ENCODE data around the gene ZBTB4. TPM values are rescaled to one million over a fixed set of nuclear protein-coding genes. Genes with fewer than 3 reads are reported as not detected.
"Not testable (repeated sequence)": the region's sequence is repeated elsewhere in the genome, so short reads cannot be mapped to it uniquely, and the experiment has no call there.

The ZBTB4 gene
- total RNA-seq, 1 donor from 2014 or later: 82.8 TPM

DNA sequence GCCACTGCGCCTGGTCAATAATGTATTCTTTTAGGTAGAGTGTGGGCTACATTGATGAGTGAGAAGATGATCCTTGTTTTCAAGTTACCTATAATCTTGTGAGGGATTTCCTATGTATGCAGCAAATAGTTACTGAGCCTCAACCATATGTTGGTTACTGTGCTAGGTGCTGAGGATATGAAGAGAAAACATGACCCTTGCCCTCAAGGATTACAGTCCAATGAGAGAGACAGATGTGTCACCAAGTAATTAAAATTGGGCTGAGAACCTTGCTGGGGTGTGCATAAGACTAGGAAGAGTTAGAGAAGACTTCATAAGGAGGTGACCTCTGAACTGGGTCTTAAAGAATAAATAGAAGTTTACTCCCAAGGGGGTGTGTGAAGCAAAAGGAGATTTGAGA is 12.2 kb upstream of the ZBTB4 start:
- no peak for DNase-seq (ENCODE audit: low spot score)

DNA sequence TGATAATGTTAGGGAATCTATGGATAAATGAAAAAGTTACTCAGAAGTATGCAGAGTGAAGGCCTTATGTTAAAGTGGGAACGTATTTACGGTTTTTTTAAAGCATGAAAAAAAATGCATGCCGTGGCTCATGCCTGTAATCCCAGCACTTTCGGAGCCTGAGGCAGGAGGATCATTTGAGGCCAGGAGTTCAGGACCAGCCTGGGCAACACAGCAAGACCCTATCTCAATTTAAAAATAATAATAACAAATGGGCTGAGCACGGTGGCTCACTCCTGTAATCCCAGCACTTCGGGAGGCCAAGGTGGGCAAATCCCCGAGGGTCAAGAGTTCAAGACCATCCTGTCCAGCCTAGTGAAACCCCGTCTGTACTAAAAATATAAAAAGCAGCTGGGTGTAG is 10.7 kb upstream of the ZBTB4 start:
- DNase-seq (ENCODE audit: low spot score): no peak

DNA sequence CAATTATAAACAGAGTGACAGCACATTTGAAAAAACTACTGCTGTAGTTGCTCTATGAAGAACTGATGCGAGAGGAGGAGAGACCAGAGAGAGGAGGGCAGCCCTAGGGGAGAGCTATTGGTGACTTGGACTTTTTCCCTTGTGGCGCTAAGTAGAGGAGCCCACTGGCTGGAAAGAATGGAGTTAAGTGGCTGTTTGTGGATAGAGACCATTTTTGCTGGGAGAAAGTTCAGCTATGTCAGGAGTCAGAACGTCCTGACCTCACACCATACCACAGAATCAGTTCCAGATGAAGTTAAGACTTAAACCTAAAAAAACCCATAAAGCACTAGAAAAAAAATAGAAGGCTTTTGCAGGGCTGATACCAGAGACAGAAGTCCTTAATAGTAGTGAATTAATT is 6.8 kb upstream of the ZBTB4 start:
- DNase-seq (ENCODE audit: low spot score): no peak

DNA sequence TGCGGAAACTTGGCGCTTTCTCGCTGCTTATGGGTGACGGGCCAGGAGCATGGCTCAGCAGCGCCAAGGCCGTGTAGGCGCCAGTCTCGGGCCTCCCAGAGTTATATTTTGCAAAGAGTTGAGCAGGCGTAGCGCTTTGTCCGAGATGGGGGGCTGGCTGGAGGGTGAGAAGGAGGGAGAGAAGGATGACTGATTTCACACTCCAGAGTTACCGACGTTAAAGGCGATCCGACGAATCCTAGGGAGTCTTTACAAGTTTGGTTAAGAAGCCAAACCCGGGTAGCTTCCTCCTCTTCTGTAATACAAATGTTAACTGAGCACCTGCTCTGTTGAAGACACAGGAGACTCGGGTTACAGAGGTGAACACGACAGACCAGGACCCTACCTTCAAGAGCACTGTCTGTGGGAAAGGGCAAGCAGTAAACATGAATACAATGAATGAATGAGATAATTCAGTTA is 5.5 kb upstream of the ZBTB4 start:
- DNase-seq (ENCODE audit: low spot score): no peak

DNA sequence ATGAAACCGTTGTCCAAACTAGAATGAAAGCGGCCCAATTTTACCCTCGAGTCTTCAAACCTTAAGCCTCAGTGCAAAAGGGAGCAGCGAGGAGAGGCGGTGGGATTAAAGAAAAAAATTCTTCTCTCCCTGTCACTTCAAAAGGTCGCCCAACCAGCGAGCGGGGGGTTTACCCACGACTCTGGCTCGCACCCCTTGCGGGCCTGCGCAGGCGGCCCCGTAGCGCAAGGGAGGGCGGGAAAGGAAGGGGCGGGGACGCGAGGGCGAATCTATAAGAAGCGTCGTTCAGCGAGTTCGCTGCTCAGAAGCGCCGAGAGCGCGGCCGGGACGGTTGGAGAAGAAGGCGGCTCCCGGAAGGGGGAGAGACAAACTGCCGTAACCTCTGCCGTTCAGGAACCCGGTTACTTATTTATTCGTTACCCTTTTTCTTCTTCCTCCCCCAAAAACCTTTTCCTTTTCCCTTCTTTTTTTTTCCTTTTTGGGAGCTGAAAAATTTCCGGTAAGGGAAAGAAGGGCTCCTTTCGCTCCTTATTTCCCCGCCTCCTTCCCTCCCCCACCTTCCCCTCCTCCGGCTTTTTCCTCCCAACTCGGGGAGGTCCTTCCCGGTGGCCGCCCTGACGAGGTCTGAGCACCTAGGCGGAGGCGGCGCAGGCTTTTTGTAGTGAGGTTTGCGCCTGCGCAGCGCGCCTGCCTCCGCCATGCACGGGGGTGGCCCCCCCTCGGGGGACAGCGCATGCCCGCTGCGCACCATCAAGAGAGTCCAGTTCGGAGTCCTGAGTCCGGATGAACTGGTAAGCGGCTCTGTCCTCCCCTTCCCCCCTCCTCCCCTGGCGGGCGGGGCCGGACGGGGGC is 4.9 kb upstream of the ZBTB4 start, which contains the start of gene POLR2A:
TSS of gene POLR2A (plus strand) at position 300 of the 852 bp plus-strand sequence.
- peak; percentile 98 for DNase-seq (ENCODE audit: low spot score)

DNA sequence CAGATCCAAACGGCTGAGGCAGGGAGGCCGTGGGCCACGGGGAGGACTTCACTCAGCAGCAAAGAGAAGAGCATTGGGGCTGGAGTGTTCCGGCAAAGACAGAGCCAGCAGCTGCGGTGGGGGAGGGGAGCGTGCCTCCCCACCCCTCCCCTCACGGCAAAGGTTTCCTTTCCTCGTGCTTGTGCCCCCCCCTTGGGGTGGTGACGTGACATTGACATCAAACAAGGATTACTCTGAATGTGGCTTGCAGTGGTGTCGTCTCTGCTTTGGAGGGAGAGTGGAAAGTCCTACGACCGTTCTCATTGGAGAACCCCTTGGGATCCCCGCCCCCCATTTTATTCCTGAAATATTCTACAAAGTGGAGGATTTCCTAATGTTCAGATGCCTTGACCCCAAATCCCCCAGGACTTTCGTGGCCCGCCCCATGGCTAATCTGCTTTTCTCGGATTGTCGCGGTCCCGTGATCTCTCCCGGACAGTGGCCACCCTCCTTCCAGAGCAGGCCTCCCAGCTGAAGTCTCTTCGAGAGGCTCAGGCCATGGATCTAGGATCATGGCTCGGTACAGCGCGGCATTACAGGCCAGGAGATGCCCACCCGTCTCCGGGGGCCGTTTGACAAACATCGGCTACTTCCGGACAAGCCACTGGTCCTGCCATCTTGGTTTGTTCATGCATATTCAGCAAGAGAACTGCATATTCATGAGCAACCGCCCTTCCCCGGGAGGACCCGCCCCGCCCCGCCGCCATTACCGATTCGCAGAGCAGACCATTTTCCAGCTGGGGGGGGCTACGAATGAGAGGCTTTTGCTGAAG is 4.0 kb upstream of the ZBTB4 start:
- DNase-seq (ENCODE audit: low spot score): peak; percentile 94

DNA sequence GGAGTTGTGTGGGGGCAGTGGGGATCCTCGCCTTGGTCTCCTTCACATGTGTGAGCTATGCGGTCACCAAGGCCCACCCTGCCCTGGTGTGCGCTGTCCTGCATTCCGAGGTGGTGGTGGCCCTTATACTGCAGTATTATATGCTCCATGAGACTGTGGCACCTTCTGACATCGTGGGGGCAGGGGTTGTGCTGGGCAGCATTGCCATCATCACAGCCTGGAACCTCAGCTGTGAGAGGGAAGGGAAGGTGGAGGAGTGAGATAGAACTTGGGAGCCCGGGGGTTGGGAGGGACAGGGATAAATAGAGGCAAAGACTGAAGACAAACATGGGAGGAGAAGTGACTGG is 3.3 kb upstream of the ZBTB4 start:
- not testable (repeated sequence) for DNase-seq (ENCODE audit: low spot score)

DNA sequence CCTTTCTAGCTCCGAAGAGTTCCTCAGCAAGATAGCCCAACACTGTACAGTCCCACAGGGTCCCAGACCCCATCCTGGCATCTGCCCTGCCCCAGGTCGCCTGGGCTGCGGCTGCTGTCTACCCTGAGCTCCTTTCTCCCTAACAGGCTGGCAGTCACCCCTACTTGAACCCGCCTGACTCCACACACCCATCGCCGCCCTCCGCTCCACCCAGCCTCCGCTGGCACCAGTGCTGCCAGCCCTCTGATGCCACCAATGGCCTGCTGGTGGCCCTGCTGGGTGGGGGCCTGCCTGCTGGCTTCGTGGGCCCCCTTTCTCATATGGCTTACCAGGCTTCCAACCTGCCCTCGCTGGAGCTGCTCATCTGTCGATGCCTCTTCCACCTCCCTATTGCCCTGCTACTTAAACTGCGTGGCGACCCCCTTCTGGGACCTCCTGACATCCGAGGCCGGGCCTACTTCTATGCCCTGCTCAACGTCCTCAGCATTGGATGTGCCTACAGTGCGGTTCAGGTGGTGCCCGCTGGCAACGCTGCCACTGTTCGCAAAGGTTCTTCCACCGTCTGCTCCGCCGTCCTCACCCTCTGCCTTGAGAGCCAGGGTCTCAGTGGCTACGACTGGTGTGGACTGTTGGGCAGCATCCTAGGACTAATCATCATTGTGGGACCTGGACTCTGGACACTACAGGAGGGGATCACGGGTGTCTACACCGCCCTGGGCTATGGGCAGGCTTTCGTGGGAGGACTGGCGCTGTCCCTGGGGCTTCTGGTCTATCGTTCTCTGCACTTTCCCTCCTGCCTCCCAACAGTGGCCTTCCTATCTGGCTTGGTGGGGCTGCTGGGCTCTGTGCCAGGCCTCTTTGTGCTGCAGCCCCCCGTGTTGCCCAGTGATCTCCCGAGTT is 2.7 kb upstream of the ZBTB4 start:
- DNase-seq (ENCODE audit: low spot score): not testable (repeated sequence)

DNA sequence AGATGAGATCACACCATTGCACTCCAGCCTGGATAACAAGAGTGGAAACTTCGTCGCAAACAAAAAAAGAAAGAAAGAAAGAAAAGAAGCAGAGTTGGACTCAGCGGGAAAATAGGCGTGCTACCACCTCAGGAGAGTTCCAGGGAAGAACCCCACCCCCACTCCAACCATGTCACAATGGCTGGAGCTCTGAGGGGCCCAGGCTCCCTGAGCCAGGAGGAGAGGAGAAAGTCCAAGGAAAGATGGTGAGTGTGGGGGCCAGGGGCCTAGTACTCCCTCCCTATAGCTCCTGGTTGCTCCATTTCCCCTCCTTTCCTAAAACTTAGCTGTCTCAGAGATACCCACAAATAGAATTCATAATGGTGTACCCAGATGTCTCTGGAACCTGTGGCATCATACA is 1.8 kb upstream of the ZBTB4 start, which contains the start of gene SLC35G6:
TSS of gene SLC35G6 (plus strand) at position 172 of the 400 bp plus-strand sequence. CDS start at position 243, 71 bp downstream.
- DNase-seq (ENCODE audit: low spot score): not testable (repeated sequence)

DNA sequence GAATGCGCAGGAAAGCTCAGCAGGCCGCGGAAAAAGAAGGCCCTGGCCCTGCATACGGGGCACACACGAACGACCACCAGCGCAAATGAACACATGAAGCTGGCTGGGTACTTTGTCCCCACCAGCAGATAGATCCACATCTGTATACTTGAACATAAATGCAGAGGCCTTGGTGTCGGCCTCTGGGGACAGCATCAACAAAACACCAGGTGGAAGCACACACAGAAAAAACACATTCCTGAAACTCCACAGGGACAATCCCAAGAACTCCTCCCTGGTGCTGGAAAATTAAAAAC is 606 bp upstream of the ZBTB4 start:
- DNase-seq (ENCODE audit: low spot score): no peak

DNA sequence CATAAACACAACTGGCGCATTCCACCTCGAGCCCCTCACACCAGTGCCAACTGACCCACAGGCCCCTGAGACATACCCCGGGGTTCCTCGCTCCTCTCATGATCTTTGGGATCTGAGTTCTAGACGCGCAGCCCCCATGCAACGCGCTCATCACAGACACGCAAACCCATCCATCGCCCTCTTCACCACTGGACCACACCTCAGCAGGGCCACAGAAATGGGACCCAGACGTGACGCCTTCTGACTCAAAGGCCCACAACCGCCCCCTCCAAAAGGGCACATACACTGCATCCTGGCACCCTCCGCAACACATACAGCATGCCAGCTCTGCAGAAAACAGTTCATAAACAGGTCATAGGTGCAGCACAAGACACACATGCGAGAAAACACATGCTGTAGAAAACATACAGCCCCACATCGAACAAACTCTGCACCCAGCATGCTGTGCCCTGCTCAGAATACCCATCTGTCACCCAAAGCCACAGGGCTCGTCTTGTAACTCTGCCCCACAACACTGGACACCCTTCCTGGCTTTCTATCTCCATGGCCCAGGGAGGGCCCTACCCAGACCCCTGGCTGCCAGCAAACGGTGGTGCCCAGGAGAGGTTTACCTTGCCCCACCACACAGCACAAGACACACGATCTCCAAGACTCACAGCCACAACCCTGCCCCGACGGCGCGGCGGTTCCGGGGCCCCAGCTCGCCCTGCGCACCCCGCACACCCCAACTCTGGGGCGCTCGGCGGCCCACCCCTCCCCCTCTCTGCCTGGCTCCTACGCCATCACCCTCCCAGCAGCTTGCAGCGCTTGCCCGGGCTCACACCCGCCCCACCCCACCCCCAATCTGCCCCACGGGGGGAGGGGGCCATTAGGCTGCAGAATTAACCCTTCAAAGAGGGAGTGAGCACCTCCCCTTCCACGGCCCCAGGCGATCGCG is 887 bp downstream of the ZBTB4 start:
- DNase-seq (ENCODE audit: low spot score): no peak

DNA sequence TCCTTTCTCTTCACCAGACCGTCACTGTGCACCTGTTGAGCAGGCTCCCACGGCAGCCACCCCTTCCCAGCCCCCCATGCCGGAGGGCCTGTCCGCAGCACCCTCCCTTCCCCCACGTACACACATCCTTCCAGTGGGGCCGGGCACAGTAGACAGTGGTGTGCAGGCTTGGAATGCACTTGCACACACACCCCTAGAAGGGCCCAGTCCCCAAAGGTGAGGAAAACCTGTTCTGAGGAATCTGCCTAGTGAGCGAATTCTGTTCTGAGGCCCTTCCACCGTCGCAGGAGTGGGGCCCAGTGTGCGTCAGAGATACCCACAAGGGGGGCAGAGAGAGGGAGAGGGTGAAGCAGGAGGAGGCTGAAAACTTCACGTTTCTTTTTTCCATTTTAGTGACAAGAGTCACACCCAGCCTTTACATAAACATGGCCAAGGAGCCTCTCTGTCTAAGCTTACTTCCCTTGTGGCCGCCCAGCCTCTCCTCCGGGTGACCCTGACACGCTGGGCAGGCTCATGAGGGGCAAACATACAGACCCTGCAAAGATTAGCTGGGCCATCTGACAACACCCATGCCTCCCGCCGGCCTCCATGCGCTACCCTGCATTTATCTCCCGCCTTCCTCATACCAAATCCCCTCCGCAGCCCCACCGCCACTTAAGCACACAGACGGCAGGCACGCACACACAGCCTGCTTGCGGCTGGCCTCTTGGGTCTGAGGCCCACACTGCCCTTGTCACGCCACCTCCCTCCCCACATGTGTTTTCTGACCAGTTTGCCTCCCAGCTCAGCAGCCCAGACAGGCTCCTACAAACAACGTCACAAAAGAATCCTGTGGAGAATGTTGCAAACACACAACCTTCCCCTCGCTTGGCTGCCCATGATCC is 1.8 kb downstream of the ZBTB4 start:
- DNase-seq (ENCODE audit: low spot score): peak; percentile 48

DNA sequence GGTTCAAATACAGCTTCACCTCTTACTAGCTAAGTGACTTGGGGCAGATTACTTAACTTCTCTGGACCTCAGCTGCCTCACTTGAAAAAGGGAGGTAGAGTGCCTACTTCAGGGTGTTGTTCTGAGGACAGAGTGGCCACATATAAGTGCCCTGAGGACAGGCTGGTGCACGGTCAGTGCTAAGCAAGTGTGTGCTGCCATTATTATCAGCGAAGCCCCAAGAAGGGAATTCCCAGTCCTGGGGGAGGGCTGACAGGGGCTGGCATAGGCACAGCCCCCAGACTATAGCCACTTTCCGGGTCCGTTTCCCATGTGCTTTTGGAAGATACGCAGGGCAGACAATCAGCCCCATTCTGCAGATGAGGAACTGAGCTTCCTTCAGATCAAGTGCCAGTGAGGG is 2.5 kb downstream of the ZBTB4 start:
- DNase-seq (ENCODE audit: low spot score): no peak

DNA sequence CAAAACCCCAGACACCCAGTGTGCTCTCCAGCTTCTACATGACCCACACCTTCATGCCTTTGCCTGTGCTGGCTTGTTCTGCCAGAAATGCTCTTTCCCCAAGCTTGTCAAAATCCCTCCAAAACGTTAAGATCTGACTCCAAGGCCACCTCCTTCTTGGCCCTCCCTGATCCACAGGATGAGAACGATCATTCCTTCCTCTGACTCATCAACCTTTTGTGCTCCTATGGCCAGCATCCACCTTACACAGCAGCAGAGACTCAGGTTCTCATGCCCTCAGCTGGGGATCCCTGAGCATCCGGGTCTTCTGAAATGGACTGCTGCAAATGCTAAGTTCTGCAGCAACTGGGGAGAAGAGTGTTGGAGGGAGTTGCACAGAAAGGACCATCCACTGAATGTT is 2.9 kb downstream of the ZBTB4 start:
- no peak for DNase-seq (ENCODE audit: low spot score)

DNA sequence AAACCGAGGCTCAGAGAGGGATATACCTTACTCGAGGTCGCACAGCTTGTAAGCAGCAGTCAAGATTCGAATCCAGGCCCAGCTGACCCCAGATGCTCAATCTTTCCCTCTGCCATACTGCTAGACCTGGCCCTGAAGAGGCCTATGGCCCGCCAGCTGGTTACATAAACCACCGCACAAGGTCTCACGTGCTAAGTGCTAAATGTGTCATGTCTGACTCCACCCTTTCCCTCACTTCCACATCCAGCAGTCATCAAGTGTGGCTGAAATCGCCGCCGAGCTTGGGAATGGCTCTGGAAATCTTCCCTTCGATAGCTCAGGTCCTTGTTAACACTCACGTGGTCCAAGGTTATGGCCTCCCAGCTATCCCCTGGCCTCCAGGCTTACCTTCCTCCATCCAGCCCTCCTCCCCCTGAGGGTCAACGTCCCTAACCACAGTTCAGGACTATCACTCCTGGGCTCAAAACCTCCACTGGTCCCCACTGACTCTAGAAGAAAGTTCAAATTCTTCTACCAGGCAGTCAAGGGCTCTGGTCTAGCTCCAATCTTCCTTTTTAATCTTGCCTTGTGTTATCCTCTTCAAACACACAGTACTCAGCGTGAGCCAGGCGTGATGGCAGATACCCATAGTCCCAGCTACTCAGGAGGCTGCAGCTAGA is 3.5 kb downstream of the ZBTB4 start:
- no peak for DNase-seq (ENCODE audit: low spot score)

DNA sequence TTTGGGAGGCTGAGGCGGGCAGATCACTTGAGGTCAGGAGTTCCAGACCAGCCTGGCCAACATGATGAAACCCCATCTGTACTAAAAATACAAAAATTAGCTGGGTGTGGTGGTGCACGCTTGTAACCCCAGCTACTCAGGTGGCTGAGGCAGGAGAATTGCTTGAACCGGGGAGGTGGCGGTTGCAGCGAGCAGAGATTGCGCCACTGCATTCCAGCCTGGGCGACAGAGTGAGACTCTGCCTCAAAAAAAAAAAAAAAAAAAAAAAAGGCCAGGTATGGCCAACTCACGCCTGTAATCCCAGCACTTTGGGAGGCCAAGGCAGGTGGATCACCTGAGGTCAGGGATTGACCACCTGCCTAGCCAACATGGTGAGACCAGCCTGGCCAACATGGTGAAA is 4.7 kb downstream of the ZBTB4 start:
- DNase-seq (ENCODE audit: low spot score): not testable (repeated sequence)

DNA sequence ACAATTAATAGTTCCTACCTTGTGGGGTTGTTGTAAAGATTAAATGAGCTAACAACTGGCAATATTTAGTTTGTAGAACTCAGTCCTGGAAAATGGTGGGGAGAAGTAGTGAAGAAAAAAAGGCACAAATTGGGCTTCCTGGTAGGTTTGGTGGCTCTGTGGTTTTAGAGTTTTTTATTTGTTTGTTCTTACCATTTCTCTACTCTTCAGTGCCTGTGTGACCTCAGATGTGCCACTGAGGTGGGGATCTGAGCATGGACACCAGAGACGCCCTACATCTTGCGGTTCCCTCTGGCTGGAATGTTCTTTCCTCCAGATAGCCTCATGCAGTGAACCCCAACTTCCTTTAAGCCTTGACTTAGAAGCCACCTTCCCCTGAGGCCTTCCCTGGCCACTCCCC is 7.7 kb downstream of the ZBTB4 start:
- DNase-seq (ENCODE audit: low spot score): no peak

DNA sequence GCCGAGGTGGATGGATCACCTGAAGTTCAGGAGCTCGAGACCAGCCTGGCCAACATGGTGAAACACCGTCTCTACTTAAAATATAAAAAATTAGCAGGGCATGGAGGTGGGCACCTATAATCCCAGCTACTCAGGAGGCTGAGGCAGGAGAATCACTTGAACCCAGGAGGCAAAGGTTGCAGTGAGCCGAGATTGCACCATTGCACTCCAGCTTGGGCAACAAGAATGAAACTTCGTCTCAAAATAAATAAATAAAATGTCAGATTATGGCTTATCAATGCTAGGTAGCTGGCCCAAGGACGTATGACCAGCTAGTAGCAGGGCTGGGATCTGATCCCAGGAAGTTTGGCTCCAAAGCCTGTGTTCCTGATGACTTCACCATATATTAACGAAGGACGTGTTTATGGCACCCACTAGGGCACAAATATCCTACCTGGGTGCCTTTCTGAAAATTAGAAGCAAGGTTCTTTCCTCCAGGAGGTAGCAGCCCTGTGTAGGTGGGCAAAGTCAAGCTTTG is 8.9 kb downstream of the ZBTB4 start:
- DNase-seq (ENCODE audit: low spot score): not testable (repeated sequence)

DNA sequence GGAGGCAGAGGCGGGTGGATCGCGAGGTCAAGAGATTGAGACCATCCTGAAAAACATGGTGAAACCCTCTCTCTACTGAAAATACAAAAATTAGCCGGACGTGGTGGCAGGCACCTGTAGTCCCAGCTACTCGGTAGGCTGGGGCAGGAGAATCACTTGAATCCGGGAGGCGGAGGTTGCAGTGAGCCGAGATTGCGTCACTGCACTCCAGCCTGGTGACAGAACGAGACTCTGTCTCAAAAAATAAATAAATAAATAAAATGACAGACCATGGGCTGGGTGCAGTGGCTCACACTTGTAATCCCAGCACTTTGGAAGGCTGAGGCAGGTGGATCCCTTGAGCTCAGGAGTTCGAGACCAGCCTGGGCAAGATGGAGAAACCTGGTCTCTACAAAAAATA is 9.6 kb downstream of the ZBTB4 start:
- DNase-seq (ENCODE audit: low spot score): not testable (repeated sequence)

All from mucosa of gallbladder (tissue), 1 donor.